Measurements from ENCODE around the gene SLBP.

DNA sequence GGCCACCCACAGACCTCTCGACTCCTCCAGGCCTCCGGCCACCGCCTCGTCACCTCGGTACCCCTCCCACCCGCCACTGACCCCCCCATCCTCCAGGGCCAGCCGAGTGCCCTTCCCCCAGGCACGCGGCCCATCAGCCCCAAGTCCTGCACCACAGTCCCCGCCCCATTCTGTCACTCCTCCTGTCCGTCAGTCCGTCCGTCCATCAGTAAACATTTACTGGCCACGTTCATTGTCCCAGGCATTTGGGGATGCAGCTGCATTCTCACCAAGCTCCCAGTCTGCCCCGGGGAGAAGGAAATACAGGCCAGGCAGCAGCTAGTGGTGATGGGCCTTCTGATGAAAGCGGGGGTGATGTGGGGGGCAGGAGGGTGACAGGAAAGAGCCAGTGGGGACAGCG is 45.7 kb upstream of the SLBP start:
- TF ChIP-seq CTCF (IDR thresholded peaks at IDR 0.05; ENCODE audit: insufficient read depth, low read length, poor library complexity, severe bottlenecking) = no peak
- TF ChIP-seq EZH2phosphoT487 (conservative IDR thresholded peaks at IDR 0.05; ENCODE audit: low read length) = no peak
